Astrocyte (in vitro differentiated cells and primary cell): ENCODE results near the gene PRAMEF12.

Source experiments
- EZH2 ChIP-seq: IDR thresholded peaks from 2 replicates; pipeline ENCODE4 v1.6.1; 2012; ENCODE audit warnings: mild to moderate bottlenecking, low read length, inconsistent platforms; ENCODE audit not compliant: insufficient read depth
- TF ChIP-seq, protein P1 (sequence below): IDR thresholded peaks from 2 replicates; pipeline ENCODE4 v1.5.1; 2011; ENCODE audit warnings: low read depth, mild to moderate bottlenecking, inconsistent platforms, low read length, moderate library complexity; ENCODE audit not compliant: insufficient read depth

GRCh38 chr1:12773438-12773837, at the start of gene PRAMEF12:
- TF ChIP-seq, protein P1, sequence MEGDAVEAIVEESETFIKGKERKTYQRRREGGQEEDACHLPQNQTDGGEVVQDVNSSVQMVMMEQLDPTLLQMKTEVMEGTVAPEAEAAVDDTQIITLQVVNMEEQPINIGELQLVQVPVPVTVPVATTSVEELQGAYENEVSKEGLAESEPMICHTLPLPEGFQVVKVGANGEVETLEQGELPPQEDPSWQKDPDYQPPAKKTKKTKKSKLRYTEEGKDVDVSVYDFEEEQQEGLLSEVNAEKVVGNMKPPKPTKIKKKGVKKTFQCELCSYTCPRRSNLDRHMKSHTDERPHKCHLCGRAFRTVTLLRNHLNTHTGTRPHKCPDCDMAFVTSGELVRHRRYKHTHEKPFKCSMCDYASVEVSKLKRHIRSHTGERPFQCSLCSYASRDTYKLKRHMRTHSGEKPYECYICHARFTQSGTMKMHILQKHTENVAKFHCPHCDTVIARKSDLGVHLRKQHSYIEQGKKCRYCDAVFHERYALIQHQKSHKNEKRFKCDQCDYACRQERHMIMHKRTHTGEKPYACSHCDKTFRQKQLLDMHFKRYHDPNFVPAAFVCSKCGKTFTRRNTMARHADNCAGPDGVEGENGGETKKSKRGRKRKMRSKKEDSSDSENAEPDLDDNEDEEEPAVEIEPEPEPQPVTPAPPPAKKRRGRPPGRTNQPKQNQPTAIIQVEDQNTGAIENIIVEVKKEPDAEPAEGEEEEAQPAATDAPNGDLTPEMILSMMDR = no peak
- TF ChIP-seq EZH2 = no peak
